ENCODE results near the gene UBXN7.

DNA sequence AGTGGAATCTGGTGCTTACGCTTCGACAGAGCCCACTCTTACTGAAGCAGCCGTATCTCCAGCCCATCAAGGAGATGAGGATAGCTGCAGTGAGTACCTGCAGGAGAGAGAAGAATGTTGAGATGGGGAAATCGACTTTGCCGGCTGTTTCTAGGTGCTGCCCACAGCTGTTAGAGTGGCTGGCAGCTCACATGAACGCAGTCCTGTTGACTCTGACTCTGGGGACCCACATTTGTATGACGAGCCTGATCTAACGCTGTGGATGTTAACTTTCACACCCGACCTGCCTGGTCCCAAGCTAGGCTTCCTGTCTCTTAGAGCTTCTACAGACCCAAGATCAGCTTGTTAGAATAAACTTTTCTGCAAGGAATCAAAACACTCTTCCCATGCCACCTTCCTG, 105.3 kb downstream of the UBXN7 start:
- TF ChIP-seq EZH2 (IDR thresholded peaks at IDR 0.05) (no peak), POLR2A (IDR thresholded peaks at IDR 0.05; ENCODE audit: borderline replicate concordance, extremely low read depth, insufficient read depth, insufficient read length) (no peak), ELF1 (IDR thresholded peaks at IDR 0.05; ENCODE audit: borderline replicate concordance, low read depth) (no peak), RAD21 (IDR thresholded peaks at IDR 0.05; ENCODE audit: low read depth) (no peak), ZFX (IDR thresholded peaks at IDR 0.05) (no peak)
- TF ChIP-seq, protein P1, sequence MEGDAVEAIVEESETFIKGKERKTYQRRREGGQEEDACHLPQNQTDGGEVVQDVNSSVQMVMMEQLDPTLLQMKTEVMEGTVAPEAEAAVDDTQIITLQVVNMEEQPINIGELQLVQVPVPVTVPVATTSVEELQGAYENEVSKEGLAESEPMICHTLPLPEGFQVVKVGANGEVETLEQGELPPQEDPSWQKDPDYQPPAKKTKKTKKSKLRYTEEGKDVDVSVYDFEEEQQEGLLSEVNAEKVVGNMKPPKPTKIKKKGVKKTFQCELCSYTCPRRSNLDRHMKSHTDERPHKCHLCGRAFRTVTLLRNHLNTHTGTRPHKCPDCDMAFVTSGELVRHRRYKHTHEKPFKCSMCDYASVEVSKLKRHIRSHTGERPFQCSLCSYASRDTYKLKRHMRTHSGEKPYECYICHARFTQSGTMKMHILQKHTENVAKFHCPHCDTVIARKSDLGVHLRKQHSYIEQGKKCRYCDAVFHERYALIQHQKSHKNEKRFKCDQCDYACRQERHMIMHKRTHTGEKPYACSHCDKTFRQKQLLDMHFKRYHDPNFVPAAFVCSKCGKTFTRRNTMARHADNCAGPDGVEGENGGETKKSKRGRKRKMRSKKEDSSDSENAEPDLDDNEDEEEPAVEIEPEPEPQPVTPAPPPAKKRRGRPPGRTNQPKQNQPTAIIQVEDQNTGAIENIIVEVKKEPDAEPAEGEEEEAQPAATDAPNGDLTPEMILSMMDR (IDR thresholded peaks at IDR 0.05 in 2 of 3, conservative IDR thresholded peaks at IDR 0.05 in 1 of 3; ENCODE audit: borderline replicate concordance in 1 of 3, insufficient read depth in 1 of 3, low read depth in 2 of 3, low read length in 2 of 3), result no peak
- TF ChIP-seq, protein P2, sequence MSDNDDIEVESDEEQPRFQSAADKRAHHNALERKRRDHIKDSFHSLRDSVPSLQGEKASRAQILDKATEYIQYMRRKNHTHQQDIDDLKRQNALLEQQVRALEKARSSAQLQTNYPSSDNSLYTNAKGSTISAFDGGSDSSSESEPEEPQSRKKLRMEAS (IDR thresholded peaks at IDR 0.05), result no peak
